ENCODE results near the gene NPAS2. TPM values are rescaled to one million over a fixed set of nuclear protein-coding genes. Genes with fewer than 3 reads are reported as not detected.
A peak's percentile ranks its signal among the peaks of the same experiment; 100 is the strongest.

The NPAS2 gene
- total RNA-seq, 1 experiment from 2014 or later: 142 TPM

DNA sequence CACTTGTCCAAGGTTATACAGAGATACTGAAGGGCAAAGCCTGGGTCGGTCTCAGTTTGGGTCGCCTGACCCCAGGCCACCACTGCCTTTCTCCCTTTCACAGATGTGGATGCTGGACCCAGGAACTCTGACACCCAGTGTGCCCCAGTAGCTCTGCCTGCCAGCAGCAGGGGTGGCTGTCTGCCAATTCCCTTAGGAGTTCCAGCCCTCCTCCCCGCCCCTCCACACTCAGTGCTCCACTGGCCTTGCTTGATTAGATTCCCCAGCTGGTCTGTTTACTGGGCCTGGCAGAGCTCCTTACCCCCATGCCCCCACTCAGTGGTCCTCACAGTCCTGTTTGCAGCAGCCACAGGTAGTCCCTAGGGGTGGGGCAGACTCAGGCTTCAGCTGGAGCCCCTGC lies 75.5 kb downstream of the NPAS2 start:
- BruUV-seq (replicated peaks): no TSS peak
- peak overlapping the region; percentile 87 for H3K27ac Mint-ChIP-seq (ENCODE audit: unreplicated experiment)
- intact Hi-C loops (cut with micrococcal nuclease; ENCODE audit: unreplicated experiment): no loop called here
- no peaks in the 10 kb centered on the region for H3K27me3 Mint-ChIP-seq (ENCODE audit: unreplicated experiment)
- CTCF ChIA-PET: interaction anchor here (1.0 kb wide), 1 partner anchor 74 kb away, joined by 3 read pairs; no protein-coding TSS in a partner anchor
- peaks cover 40% of the 10 kb centered on the region for H3K36me3 Mint-ChIP-seq (ENCODE audit: insufficient read depth, unreplicated experiment)
- TF ChIP-seq, protein P1, sequence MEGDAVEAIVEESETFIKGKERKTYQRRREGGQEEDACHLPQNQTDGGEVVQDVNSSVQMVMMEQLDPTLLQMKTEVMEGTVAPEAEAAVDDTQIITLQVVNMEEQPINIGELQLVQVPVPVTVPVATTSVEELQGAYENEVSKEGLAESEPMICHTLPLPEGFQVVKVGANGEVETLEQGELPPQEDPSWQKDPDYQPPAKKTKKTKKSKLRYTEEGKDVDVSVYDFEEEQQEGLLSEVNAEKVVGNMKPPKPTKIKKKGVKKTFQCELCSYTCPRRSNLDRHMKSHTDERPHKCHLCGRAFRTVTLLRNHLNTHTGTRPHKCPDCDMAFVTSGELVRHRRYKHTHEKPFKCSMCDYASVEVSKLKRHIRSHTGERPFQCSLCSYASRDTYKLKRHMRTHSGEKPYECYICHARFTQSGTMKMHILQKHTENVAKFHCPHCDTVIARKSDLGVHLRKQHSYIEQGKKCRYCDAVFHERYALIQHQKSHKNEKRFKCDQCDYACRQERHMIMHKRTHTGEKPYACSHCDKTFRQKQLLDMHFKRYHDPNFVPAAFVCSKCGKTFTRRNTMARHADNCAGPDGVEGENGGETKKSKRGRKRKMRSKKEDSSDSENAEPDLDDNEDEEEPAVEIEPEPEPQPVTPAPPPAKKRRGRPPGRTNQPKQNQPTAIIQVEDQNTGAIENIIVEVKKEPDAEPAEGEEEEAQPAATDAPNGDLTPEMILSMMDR (IDR thresholded peaks at IDR 0.05; ENCODE audit: unreplicated experiment): no peak
- peaks cover 56% of the 10 kb centered on the region for H3K4me1 Mint-ChIP-seq (ENCODE audit: low read depth, unreplicated experiment)
- no peaks in the 10 kb centered on the region for H3K9me3 Mint-ChIP-seq (ENCODE audit: low read depth, unreplicated experiment)
- no peak overlapping the region for H3K4me3 Mint-ChIP-seq (ENCODE audit: low read depth, unreplicated experiment)
- peak; percentile 67 for DNase-seq

DNA sequence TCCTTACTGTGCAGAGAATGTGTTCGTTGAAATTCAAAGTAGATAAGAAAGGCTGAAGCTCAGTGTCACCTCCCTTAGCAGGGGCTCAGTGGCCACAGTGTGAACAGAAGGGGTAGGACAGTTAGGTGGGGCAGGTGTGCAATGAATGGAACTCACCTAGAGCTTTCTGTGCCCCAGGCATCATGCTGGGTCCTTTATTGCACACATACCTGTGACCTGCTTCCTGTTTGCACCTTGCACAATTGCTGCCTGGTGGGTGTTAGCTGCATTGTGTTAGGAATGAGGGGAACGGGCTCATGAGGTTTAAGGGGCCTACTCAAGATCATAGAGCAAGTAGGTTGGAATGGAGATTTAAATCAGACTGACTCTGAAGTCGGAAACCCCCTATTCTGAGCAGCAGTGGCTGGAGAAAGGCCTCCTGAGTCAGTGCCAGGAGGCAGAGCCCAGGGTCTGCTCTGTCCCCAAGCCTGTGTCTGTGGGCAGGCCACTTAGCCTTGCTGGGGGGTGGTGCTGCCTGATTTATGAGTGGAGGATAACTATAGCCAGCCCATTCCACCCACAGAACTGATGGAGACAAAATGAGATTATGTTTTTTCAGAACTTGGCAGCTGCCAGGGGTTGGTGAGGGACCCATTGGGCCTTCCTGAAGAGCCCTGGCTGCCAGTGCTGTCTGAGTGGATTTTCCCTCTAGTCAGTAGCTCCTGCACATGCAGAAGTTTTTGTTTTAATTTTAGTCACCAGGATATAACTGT lies 76.2 kb downstream of the NPAS2 start:
- CTCF ChIA-PET: interaction anchor here (1.0 kb wide), 1 partner anchor 75 kb away, joined by 3 read pairs; no protein-coding TSS in a partner anchor
- intact Hi-C loops (cut with micrococcal nuclease; ENCODE audit: unreplicated experiment): no loop called here

DNA sequence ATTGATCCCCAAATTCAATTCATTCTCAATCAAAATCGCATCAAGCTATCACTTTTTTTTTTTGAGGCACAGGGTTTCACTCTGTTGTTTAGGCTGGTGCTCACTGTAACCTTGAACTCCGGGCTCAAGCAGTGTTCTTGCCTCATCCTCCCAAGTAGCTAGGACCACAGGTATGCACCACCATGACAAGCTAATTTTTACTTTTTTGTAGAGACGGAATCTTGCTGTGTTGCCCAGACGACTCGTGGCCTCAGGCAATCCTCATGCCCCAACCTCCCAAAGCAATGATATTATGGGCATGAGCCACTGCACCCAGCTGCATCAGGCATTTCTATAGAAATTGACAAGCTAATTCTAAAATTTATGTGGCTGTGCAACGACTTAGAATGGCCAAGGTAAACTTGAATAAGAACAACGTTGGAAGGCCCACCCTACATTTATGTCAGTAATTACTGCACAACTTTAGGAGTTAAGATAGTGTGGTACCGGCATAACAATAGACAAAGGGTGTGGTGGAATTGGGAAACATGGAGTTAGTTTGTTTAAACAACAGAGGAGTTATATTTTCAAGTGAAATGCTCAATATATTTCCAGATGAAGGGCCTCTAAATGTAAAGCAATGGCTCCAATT lies 78.2 kb downstream of the NPAS2 start:
- Mint-ChIP-seq H3K27me3 (ENCODE audit: unreplicated experiment) (no peaks in the 10 kb centered on the region), H3K36me3 (ENCODE audit: insufficient read depth, unreplicated experiment) (peaks cover 53% of the 10 kb centered on the region), H3K4me1 (ENCODE audit: low read depth, unreplicated experiment) (peaks cover 61% of the 10 kb centered on the region), H3K4me3 (ENCODE audit: low read depth, unreplicated experiment) (no peak overlapping the region), H3K9me3 (ENCODE audit: low read depth, unreplicated experiment) (no peaks in the 10 kb centered on the region), H3K27ac (ENCODE audit: unreplicated experiment) (no peak overlapping the region)
- intact Hi-C loops (cut with micrococcal nuclease; ENCODE audit: unreplicated experiment): no loop called here
- CTCF ChIA-PET: interaction anchor here (0.7 kb wide), 1 partner anchor 127 kb away, joined by 3 read pairs; no protein-coding TSS in a partner anchor
- BruUV-seq (replicated peaks): no TSS peak
- TF ChIP-seq, protein P1 (IDR thresholded peaks at IDR 0.05; ENCODE audit: unreplicated experiment): no peak
- DNase-seq: no peak

More for the DNA sequence above, 76.2 kb downstream of the NPAS2 start:
- no peaks in the 10 kb centered on the region for H3K27me3 Mint-ChIP-seq (ENCODE audit: unreplicated experiment)
- BruUV-seq (replicated peaks): no TSS peak
- H3K36me3 Mint-ChIP-seq (ENCODE audit: insufficient read depth, unreplicated experiment): peaks cover 43% of the 10 kb centered on the region
- TF ChIP-seq, protein P1 (IDR thresholded peaks at IDR 0.05; ENCODE audit: unreplicated experiment): no peak
- H3K4me1 Mint-ChIP-seq (ENCODE audit: low read depth, unreplicated experiment): peaks cover 57% of the 10 kb centered on the region
- H3K4me3 Mint-ChIP-seq (ENCODE audit: low read depth, unreplicated experiment): no peak overlapping the region
- H3K27ac Mint-ChIP-seq (ENCODE audit: unreplicated experiment): peak overlapping the region; percentile 87
- no peaks in the 10 kb centered on the region for H3K9me3 Mint-ChIP-seq (ENCODE audit: low read depth, unreplicated experiment)
- DNase-seq: peak; percentile 17

DNA sequence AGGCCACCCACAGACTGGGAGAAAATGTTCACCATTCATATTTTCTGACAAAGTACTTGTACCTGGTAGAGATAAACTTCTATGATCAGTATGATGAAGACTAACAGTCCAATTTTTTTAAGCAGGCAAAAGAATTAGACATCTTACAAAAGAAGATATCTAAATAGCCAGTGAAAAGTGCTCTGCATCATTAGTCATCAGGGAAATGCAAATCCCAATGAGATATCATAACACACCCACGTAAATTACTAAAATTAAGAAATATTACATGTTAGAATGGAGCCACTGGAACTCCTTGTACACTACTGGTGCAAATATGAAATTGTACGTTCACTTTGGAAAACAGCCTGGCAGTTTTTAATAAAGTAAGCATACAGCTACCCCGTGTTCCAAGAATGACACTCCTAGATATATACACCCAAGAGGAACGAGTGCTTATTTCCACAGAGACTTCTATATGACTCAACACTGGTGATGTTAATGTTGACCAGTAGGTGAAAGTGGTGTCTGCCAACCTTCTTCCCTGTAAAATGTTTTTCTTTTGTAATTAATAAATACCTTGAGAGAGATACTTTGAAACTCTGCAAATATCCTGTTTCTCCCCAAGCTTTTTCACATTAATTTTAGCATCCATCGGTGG lies 80.3 kb downstream of the NPAS2 start:
- no peak overlapping the region for H3K27ac Mint-ChIP-seq (ENCODE audit: unreplicated experiment)
- no peaks in the 10 kb centered on the region for H3K27me3 Mint-ChIP-seq (ENCODE audit: unreplicated experiment)
- no peak for DNase-seq
- TF ChIP-seq, protein P1 (IDR thresholded peaks at IDR 0.05; ENCODE audit: unreplicated experiment): no peak
- BruUV-seq (replicated peaks): no TSS peak
- intact Hi-C loops (cut with micrococcal nuclease; ENCODE audit: unreplicated experiment): loop anchor here (5.0 kb wide), 1 partner anchor 78 kb away; the partner anchor contains the start of gene NPAS2
- H3K4me1 Mint-ChIP-seq (ENCODE audit: low read depth, unreplicated experiment): peaks cover 53% of the 10 kb centered on the region
- no peaks in the 10 kb centered on the region for H3K9me3 Mint-ChIP-seq (ENCODE audit: low read depth, unreplicated experiment)
- peaks cover 49% of the 10 kb centered on the region for H3K36me3 Mint-ChIP-seq (ENCODE audit: insufficient read depth, unreplicated experiment)
- H3K4me3 Mint-ChIP-seq (ENCODE audit: low read depth, unreplicated experiment): no peak overlapping the region
- CTCF ChIA-PET: no interaction called here
